K562 (cell line): ENCODE results near the gene KANK2. TPM values are rescaled to one million over a fixed set of nuclear protein-coding genes. Genes with fewer than 3 reads are reported as not detected.

Experiments
- BCOR ChIP-seq: fragments of 450-650 bp; IDR thresholded peaks from 2 replicates; pipeline ENCODE4 v1.6.1; 2016
- CBFA2T3 ChIP-seq: fragments of 450-650 bp; IDR thresholded peaks from 2 replicates; pipeline ENCODE4 v1.6.1; 2017
- ELF2 ChIP-seq: fragments of 250-450 bp; sonication (Bioruptor Pico); IDR thresholded peaks from 2 replicates; pipeline ENCODE4 v1.5.0; 2021; ENCODE audit warnings: mild to moderate bottlenecking
- GTF2F1 ChIP-seq: IDR thresholded peaks from 2 replicates; pipeline ENCODE4 v1.6.1; 2011; ENCODE audit warnings: low read depth, low read length, improper control_type of control experiment
- HCFC1 ChIP-seq: IDR thresholded peaks from 2 replicates; pipeline ENCODE4 v1.6.1; 2012; ENCODE audit warnings: low read depth, low read length, improper control_type of control experiment
- SIX5 ChIP-seq, 2 experiments: IDR thresholded peaks; 2 replicates each; pipeline ENCODE4 v1.6.1; 2011; ENCODE audit warnings: low read length in 2 of 2, borderline replicate concordance in 1 of 2, low read depth in 1 of 2, mild to moderate bottlenecking in 1 of 2, moderate library complexity in 1 of 2; ENCODE audit not compliant: insufficient read depth in 1 of 2
- SPI1 ChIP-seq: IDR thresholded peaks from 2 replicates; pipeline ENCODE4 v1.6.1; 2011; ENCODE audit warnings: low read depth, low read length, control low read depth, borderline replicate concordance
- TAF1 ChIP-seq: IDR thresholded peaks from 2 replicates; pipeline ENCODE4 v1.6.1; 2011; ENCODE audit warnings: mild to moderate bottlenecking, low read length, moderate library complexity; ENCODE audit not compliant: insufficient read depth, control insufficient read depth, severe bottlenecking; ENCODE audit errors: extremely low read depth
- ZFP36 ChIP-seq: fragments of 150-350 bp; IDR thresholded peaks from 2 replicates; pipeline ENCODE4 v1.6.1; 2018; ENCODE audit warnings: low read length, low read depth; ENCODE audit not compliant: partially characterized antibody
- ZNF121 ChIP-seq: sonication (generic); formaldehyde crosslinking; conservative IDR thresholded peaks from 2 replicates; pipeline ENCODE4 v1.8.0; 2022; ENCODE audit warnings: missing genetic modification reagents
- ZNF75A ChIP-seq: fragments of 450-650 bp; formaldehyde crosslinking; IDR thresholded peaks from 2 replicates; pipeline ENCODE4 v1.4.0; 2020; ENCODE audit warnings: mild to moderate bottlenecking
- polyA plus RNA-seq, 8 experiments: library from polyadenylated mRNA; depleted of rRNA in 4 of 8; stranded (reverse) in 5 of 8; unstranded in 3 of 8; fragments of >200 nt; fragmentation: Nextera tagmentation in 2 of 8; fragmentation: Illumina TruSeq in 1 of 8; extraction: Ambion mirVana in 2 of 8; extraction: Trizol in 1 of 8; gene quantifications; 2 replicates each; pipeline versions ENCODE4 v1.2.1 to v1.2.3, GENCODE V29; 2011 to 2014; ENCODE audit warnings: inconsistent platforms in 1 of 8, missing spikeins in 1 of 8
- total RNA-seq, 7 experiments: library from RNA; depleted of rRNA in 6 of 7; stranded (reverse); fragments of >200 nt in 6 of 7; fragmentation: Illumina TruSeq in 2 of 7; extraction: Trizol in 2 of 7; gene quantifications; 2 replicates each; pipeline versions ENCODE4 v1.2.1 to v1.2.3, GENCODE V29; 2011 to 2021; ENCODE audit warnings: low replicate concordance in 1 of 7
- TF ChIP-seq, protein P1 (sequence below): fragments of 450-650 bp; IDR thresholded peaks from 2 replicates; pipeline ENCODE4 v1.6.1; 2016; ENCODE audit warnings: missing biosample characterization, missing genetic modification characterization
- TF ChIP-seq, protein P2 (sequence below): sonication (generic); formaldehyde crosslinking; IDR thresholded peaks from 2 replicates; pipeline ENCODE4 v1.8.0; 2023; ENCODE audit warnings: missing genetic modification reagents, mild to moderate bottlenecking, borderline replicate concordance
- TF ChIP-seq, protein P3 (sequence below), 2 experiments: IDR thresholded peaks; 2 replicates each; pipeline ENCODE4 v1.6.1; 2012; ENCODE audit warnings: improper control_type of control experiment in 2 of 2, low read depth in 2 of 2, low read length in 2 of 2, borderline replicate concordance in 1 of 2
- TF ChIP-seq, protein P4 (sequence below): sonication (generic); formaldehyde crosslinking; IDR thresholded peaks from 2 replicates; pipeline ENCODE4 v1.9.0; 2022; ENCODE audit warnings: mild to moderate bottlenecking, missing genetic modification reagents
- TF ChIP-seq, protein P5 (sequence below): sonication (generic); formaldehyde crosslinking; IDR thresholded peaks from 2 replicates; pipeline ENCODE4 v1.8.0; 2022; ENCODE audit warnings: missing genetic modification reagents, mild to moderate bottlenecking, moderate library complexity, borderline replicate concordance

Gene KANK2
- total and polyA plus RNA-seq, 9 of the 15 experiments (the other 6 are each of a cell fraction or from before 2014, with no cell fraction given) = 4.4 to 47.8 (median 21.3) TPM

DNA sequence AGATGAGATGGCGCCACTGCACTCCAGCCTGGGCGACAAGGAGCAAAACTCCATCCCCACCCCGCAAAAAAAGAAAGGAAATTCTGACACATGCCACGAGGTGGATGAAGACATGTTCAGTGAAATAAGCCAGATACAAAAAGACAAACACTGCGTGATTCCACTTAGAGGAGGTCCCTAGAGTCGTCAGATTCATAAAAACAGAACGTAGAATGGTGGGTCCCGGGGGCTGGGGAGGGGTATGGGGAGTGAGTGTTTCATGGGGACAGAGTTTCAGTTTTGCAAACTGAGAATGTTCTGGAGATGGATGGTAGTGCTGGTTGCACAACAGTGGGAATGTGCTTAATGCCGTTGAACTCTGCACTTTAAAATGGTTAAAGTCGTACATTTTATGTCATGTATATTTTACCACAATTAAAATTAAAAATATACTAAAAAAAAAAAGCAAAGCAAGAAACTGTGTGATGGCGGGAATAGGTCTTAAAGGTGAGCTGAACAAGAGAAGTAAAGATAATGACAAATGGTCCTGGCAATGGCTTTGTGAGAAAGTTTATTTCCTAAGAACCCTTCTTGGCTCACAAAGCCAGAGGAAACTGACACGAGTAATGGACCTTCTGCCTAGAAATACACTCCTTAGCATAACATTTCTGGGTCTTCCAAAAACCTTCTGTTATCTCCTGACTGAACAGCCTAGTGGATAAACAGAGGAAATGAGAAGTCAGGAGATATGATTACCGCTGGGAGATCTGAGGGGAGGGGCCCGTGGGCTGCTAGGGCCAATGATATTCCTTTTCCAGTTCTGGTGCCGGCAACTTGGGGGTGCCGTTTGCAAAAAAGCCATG lies 37.5 kb downstream of the KANK2 start (continued):
- TF ChIP-seq, protein P1, sequence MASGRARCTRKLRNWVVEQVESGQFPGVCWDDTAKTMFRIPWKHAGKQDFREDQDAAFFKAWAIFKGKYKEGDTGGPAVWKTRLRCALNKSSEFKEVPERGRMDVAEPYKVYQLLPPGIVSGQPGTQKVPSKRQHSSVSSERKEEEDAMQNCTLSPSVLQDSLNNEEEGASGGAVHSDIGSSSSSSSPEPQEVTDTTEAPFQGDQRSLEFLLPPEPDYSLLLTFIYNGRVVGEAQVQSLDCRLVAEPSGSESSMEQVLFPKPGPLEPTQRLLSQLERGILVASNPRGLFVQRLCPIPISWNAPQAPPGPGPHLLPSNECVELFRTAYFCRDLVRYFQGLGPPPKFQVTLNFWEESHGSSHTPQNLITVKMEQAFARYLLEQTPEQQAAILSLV (tag) = no peak
- TF ChIP-seq GTF2F1 (no peak), HCFC1 (no peak), ZFP36 (no peak), TAF1 (no peak), CBFA2T3 (peak; percentile 53), ZNF121 (no peak), SIX5 (IDR thresholded peaks at IDR 0.05; ENCODE audit: borderline replicate concordance in 1 of 2, insufficient read depth in 1 of 2, low read depth in 1 of 2, low read length in 2 of 2) (no peak), BCOR (no peak), ELF2 (no peak), ZNF75A (CRISPR knock-in tag) (no peak), SPI1 (0 out of 2 replicates have a peak, but pooled peaks have one; percentile 33)
- TF ChIP-seq, protein P2, sequence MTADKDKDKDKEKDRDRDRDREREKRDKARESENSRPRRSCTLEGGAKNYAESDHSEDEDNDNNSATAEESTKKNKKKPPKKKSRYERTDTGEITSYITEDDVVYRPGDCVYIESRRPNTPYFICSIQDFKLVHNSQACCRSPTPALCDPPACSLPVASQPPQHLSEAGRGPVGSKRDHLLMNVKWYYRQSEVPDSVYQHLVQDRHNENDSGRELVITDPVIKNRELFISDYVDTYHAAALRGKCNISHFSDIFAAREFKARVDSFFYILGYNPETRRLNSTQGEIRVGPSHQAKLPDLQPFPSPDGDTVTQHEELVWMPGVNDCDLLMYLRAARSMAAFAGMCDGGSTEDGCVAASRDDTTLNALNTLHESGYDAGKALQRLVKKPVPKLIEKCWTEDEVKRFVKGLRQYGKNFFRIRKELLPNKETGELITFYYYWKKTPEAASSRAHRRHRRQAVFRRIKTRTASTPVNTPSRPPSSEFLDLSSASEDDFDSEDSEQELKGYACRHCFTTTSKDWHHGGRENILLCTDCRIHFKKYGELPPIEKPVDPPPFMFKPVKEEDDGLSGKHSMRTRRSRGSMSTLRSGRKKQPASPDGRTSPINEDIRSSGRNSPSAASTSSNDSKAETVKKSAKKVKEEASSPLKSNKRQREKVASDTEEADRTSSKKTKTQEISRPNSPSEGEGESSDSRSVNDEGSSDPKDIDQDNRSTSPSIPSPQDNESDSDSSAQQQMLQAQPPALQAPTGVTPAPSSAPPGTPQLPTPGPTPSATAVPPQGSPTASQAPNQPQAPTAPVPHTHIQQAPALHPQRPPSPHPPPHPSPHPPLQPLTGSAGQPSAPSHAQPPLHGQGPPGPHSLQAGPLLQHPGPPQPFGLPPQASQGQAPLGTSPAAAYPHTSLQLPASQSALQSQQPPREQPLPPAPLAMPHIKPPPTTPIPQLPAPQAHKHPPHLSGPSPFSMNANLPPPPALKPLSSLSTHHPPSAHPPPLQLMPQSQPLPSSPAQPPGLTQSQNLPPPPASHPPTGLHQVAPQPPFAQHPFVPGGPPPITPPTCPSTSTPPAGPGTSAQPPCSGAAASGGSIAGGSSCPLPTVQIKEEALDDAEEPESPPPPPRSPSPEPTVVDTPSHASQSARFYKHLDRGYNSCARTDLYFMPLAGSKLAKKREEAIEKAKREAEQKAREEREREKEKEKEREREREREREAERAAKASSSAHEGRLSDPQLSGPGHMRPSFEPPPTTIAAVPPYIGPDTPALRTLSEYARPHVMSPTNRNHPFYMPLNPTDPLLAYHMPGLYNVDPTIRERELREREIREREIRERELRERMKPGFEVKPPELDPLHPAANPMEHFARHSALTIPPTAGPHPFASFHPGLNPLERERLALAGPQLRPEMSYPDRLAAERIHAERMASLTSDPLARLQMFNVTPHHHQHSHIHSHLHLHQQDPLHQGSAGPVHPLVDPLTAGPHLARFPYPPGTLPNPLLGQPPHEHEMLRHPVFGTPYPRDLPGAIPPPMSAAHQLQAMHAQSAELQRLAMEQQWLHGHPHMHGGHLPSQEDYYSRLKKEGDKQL = no peak
- TF ChIP-seq, protein P3, sequence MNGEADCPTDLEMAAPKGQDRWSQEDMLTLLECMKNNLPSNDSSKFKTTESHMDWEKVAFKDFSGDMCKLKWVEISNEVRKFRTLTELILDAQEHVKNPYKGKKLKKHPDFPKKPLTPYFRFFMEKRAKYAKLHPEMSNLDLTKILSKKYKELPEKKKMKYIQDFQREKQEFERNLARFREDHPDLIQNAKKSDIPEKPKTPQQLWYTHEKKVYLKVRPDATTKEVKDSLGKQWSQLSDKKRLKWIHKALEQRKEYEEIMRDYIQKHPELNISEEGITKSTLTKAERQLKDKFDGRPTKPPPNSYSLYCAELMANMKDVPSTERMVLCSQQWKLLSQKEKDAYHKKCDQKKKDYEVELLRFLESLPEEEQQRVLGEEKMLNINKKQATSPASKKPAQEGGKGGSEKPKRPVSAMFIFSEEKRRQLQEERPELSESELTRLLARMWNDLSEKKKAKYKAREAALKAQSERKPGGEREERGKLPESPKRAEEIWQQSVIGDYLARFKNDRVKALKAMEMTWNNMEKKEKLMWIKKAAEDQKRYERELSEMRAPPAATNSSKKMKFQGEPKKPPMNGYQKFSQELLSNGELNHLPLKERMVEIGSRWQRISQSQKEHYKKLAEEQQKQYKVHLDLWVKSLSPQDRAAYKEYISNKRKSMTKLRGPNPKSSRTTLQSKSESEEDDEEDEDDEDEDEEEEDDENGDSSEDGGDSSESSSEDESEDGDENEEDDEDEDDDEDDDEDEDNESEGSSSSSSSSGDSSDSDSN (IDR thresholded peaks at IDR 0.05; ENCODE audit: borderline replicate concordance in 1 of 2, low read depth in 2 of 2, low read length in 2 of 2) = no peak
- TF ChIP-seq, protein P4, sequence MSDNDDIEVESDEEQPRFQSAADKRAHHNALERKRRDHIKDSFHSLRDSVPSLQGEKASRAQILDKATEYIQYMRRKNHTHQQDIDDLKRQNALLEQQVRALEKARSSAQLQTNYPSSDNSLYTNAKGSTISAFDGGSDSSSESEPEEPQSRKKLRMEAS = no peak
- TF ChIP-seq, protein P5, sequence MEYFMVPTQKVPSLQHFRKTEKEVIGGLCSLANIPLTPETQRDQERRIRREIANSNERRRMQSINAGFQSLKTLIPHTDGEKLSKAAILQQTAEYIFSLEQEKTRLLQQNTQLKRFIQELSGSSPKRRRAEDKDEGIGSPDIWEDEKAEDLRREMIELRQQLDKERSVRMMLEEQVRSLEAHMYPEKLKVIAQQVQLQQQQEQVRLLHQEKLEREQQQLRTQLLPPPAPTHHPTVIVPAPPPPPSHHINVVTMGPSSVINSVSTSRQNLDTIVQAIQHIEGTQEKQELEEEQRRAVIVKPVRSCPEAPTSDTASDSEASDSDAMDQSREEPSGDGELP (CRISPR knock-in tag) = no peak
